Heart right ventricle (tissue), 16 donors: Measurements from ENCODE around the gene GRM1. TPM values are rescaled to one million over a fixed set of nuclear protein-coding genes. Genes with fewer than 3 reads are reported as not detected.

Experiments
- ATAC-seq, 8 donors: fragments of 200-7000 bp; cut with Tn5 transposase; one replicate each; pipeline ENCODE4 v1.9.1; 2020; ENCODE audit warnings: mild to moderate bottlenecking in 8 of 8, moderate library complexity in 8 of 8, moderate number of reproducible peaks in 1 of 8
- DNase-seq, 2 donors: peaks; one replicate each; pipeline ENCODE4 v3.0.0-alpha.2; 2020
- H3K27ac ChIP-seq, 10 donors: fragments of 200-600 bp; sonication (generic) in 2 of 10; one replicate each; pipeline versions ENCODE4 v1.5.0 to v1.8.0; 2020 to 2022; ENCODE audit warnings: mild to moderate bottlenecking in 3 of 10
- H3K27me3 ChIP-seq, 7 donors: fragments of 200-600 bp; one replicate each; pipeline ENCODE4 v1.8.0; 2021 to 2022; ENCODE audit warnings: mild to moderate bottlenecking in 2 of 7
- H3K36me3 ChIP-seq, 9 donors: fragments of 200-600 bp; sonication (generic) in 1 of 9; one replicate each; pipeline versions ENCODE4 v1.5.0 to v1.8.0; 2020 to 2022; ENCODE audit warnings: mild to moderate bottlenecking in 2 of 9
- H3K4me1 ChIP-seq, 9 donors: fragments of 200-600 bp; sonication (generic) in 1 of 9; one replicate each; pipeline versions ENCODE4 v1.5.0 to v1.8.0; 2020 to 2022; ENCODE audit warnings: mild to moderate bottlenecking in 4 of 9
- H3K4me3 ChIP-seq, 10 donors: fragments of 200-600 bp; sonication (generic) in 2 of 10; one replicate each; pipeline versions ENCODE4 v1.5.0 to v1.8.0; 2020 to 2022; ENCODE audit warnings: mild to moderate bottlenecking in 7 of 10, moderate library complexity in 2 of 10
- H3K9me3 ChIP-seq, 11 donors: fragments of 200-600 bp in 10 of 11; sonication (generic) in 2 of 11; one replicate each; pipeline versions ENCODE4 v1.5.0 to v1.8.0; 2013 to 2022; ENCODE audit warnings: mild to moderate bottlenecking in 2 of 11, control low read depth in 1 of 11, moderate library complexity in 1 of 11
- WGBS, 2 donors: extraction: QIAGEN DNeasy Blood & Tissue Kit; methylation state at CpG; one replicate each; pipeline ENCODE4 v1.1.7; 2013; ENCODE audit warnings: inconsistent platforms in 1 of 2; 5-methylcytosine and 5-hydroxymethylcytosine counted together
- intact Hi-C, 10 donors: fragments of 100-400 bp; cut with DNase I; formaldehyde crosslinking; loops; one replicate each; pipeline versions ENCODE4 v1.11.1 to v1.14.2; 2022
- polyA plus RNA-seq, 2 donors: library from polyadenylated mRNA; stranded (reverse); fragments of 200-250 nt; gene quantifications; one replicate each; pipeline ENCODE4 v1.2.3, GENCODE V29; 2013
- total RNA-seq, 10 donors: library from RNA; stranded (reverse); fragmentation: NEBNext Ultra II Directional in 3 of 10; extraction: Animal tissue kit (Norgen Biotek cat#: 25700) in 3 of 10; gene quantifications; one replicate each; pipeline versions ENCODE4 v1.2.1 to v1.2.4, GENCODE V29; 2021 to 2023
- TF ChIP-seq, protein P1 (sequence below), 9 donors: fragments of 200-600 bp; sonication (generic) in 2 of 9; IDR thresholded peaks; one replicate each; pipeline versions ENCODE4 v1.5.0 to v1.8.0; 2021 to 2022; ENCODE audit warnings: antibody characterized with exemption in 9 of 9, mild to moderate bottlenecking in 5 of 9, moderate library complexity in 1 of 9
- donor health status: Arrhythmogenic right ventricular cardiomyopathy.
- donor health status: ischemic (EF 13 %, LVEDD 7.1; RV severe dilation, severe dysfunction).
- donor health status: healthy with polysubstance abuse.
- donor health status: DM: no; HTN: yes; CAD: no.
- donor health status: DM: no; HTN: no; CAD: no.
- donor health status: ischemic (EF 25% LVEDD 6.9; RV normal size, moderate dysfunction).
- donor health status: ischemic (EF 25% LVEDD 5.7; RV mildly dilated, moderate dysfunction).
- donor health status: healthy.
- donor health status: DM: yes; HTN: yes; CAD: no.
- donor health status: Ischemic cardiomyopathy.
- donor health status: ischemic (EF 35%, LVEDD 5.7; RV mildly dilated, moderate dysfunction).
- donor health status: nonischemic (EF 11% LVEDD 7.7; RV severe dilation, severe dysfunction).
- donor health status: DM: yes; HTN: yes; CAD: no.
- donor health status: PGD.
- donor health status: ischemic (EF 29% LVEDD 5.4; RV normal size, mild dysfunction).
- donor health status: nonischemic (EF 23%, LVEDD 6.1; RV moderate dilation, normal function).

Gene GRM1
- total and polyA plus RNA-seq, 12 donors, result 0.26 to 8.3 (median 4.6) TPM

DNA sequence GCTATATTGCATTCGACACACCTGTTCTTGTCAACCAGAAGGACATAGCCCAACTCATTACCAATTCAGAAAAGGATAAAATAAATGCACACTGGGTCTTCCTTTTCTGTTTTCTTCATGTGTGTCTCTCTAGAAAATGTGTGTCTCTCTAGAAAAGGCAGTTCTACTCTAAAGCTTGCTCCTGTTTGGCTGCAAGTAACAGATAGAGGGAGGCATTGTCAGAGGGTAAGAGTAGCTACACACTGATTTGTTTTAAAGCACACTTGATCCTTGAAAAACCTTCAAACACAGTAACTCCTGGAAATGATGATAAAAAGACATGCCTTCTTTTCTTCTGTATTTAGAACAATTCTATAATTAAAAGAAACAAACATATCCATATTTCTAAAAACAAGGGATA, 21.3 kb downstream of the GRM1 start:
- Histone ChIP-seq H3K4me1 (no peaks in the 10 kb centered on the region), H3K9me3 (peaks cover 0 to 10% (median 0%) of the 10 kb centered on the region in 11 donors), H3K27me3 (no peaks in the 10 kb centered on the region), H3K4me3 (no peak overlapping the region), H3K36me3 (no peaks in the 10 kb centered on the region), H3K27ac (no peak overlapping the region)
- DNase-seq (no peak), ATAC-seq (no peak)
- WGBS, 2 donors, result 61 to 68% methylated on average over 1 of the region's 1 CpG
- intact Hi-C loops, result no loop called here
- TF ChIP-seq, protein P1, sequence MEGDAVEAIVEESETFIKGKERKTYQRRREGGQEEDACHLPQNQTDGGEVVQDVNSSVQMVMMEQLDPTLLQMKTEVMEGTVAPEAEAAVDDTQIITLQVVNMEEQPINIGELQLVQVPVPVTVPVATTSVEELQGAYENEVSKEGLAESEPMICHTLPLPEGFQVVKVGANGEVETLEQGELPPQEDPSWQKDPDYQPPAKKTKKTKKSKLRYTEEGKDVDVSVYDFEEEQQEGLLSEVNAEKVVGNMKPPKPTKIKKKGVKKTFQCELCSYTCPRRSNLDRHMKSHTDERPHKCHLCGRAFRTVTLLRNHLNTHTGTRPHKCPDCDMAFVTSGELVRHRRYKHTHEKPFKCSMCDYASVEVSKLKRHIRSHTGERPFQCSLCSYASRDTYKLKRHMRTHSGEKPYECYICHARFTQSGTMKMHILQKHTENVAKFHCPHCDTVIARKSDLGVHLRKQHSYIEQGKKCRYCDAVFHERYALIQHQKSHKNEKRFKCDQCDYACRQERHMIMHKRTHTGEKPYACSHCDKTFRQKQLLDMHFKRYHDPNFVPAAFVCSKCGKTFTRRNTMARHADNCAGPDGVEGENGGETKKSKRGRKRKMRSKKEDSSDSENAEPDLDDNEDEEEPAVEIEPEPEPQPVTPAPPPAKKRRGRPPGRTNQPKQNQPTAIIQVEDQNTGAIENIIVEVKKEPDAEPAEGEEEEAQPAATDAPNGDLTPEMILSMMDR (IDR thresholded peaks at IDR 0.05), result no peak

DNA sequence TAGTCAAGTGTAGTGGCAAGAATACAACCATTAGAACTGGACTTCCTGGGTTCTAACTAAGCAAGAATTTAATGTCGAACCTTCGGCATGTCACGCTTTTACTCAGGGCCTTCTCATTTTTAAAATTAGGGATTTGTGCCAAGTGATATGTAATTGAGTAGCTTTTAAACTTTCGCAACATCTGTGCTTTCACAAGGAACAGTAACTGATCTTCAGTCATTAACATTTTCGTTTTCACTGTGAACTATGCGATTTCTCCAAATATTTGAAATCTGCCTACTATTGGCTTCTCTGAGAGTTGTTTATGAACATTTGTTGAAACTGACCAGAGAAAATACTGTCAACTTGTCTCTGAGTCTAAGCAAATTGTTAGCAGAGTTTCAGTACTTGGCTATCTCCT, 27.6 kb downstream of the GRM1 start:
- Histone ChIP-seq H3K27ac (no peak overlapping the region), H3K27me3 (no peaks in the 10 kb centered on the region), H3K9me3 (peaks cover 0 to 15% (median 0%) of the 10 kb centered on the region in 11 donors), H3K4me3 (no peak overlapping the region), H3K4me1 (no peaks in the 10 kb centered on the region), H3K36me3 (no peaks in the 10 kb centered on the region)
- TF ChIP-seq, protein P1 (IDR thresholded peaks at IDR 0.05), result no peak
- WGBS, 2 donors, result 71 to 83% methylated on average over 6 of the region's 6 CpGs
- ATAC-seq (no peak), DNase-seq (no peak)
- intact Hi-C loops, result no loop called here

DNA sequence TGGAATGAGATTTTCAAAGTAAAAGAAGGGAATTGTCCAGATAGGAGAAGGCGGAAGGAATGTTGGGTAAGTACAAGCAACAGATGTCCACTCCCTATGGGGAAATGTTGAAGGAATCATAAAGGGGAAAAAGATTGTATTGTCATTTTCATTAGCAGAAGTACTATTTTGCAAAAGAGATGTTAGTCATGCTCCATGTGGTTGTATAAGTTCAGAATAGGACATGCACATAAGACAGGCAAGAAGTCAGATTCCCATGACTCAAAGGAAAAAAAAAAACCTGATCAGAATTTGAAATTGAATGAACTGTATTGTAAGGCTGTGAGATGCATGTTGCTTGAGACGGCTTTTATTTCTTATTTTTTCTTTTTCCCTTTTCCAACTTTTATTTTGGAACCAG, 36.8 kb downstream of the GRM1 start:
- no peak overlapping the region for H3K4me3 ChIP-seq
- H3K36me3 ChIP-seq, result no peaks in the 10 kb centered on the region
- intact Hi-C loops, result no loop called here
- peaks cover 0 to 6% (median 0%) of the 10 kb centered on the region in 11 donors for H3K9me3 ChIP-seq
- no peaks in the 10 kb centered on the region for H3K27me3 ChIP-seq
- DNase-seq (no peak), ATAC-seq (no peak)
- no peaks in the 10 kb centered on the region for H3K4me1 ChIP-seq
- H3K27ac ChIP-seq, result no peak overlapping the region
- TF ChIP-seq, protein P1 (IDR thresholded peaks at IDR 0.05), result no peak
- WGBS, 2 donors, result 85 to 93% methylated on average over 2 of the region's 2 CpGs

DNA sequence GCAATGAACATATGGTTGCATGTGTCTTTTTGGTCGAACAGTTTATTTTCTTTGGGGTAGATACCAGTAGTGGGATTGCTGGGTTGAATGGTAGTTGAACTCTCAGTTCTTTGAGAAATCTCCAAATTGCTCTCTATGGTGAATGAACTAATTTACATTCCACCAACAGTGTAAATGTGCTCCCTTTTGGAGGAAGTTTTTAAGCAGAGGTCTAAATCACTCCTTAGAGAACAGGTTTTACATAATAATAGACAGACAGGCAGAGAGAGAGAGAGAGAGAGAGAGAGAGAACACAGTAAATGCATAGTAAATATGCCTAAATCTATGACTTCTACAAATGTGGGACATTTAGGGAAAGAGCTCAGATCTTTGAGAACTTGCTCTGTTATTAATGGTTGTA, 37.6 kb downstream of the GRM1 start:
- DNase-seq, result no peak
- Histone ChIP-seq H3K27ac (no peak overlapping the region), H3K4me3 (no peak overlapping the region), H3K4me1 (no peaks in the 10 kb centered on the region), H3K9me3 (peaks cover 0 to 6% (median 0%) of the 10 kb centered on the region in 11 donors), H3K27me3 (no peaks in the 10 kb centered on the region), H3K36me3 (no peaks in the 10 kb centered on the region)
- WGBS, 2 donors, result 64 to 73% methylated on average over 1 of the region's 1 CpG
- TF ChIP-seq, protein P1 (IDR thresholded peaks at IDR 0.05), result no peak
- no peak for ATAC-seq
- intact Hi-C loops, result no loop called here
